SK-N-SH (cell line): ENCODE results near the gene PARD3B. TPM values are rescaled to one million over a fixed set of nuclear protein-coding genes. Genes with fewer than 3 reads are reported as not detected.

Experiments
- CTCF ChIA-PET: fragments of 300-600, 350-600 bp; formaldehyde crosslinking; extraction: SDS; loops from one replicate; lab custom pipeline; 2021; lab: Yijun Ruan, JAX
- POLR2A ChIA-PET: fragments of 350-600 bp; sonication (Branson Sonifier 250); formaldehyde crosslinking; extraction: SDS; loops from one replicate; lab custom pipeline; 2020; ENCODE audit warnings: antibody characterized with exemption, inconsistent platforms; lab: Yijun Ruan, JAX
- DNase-seq: peaks from one replicate; pipeline ENCODE4 v3.0.0; 2012
- H2AFZ ChIP-seq: fragments of 200-600 bp; sonication (generic); 2 replicates; pipeline ENCODE4 v1.8.1; 2016; ENCODE audit warnings: antibody characterized with exemption, mild to moderate bottlenecking, low read depth
- H3F3A ChIP-seq: fragments of 200-600 bp; sonication (generic); replicated peaks from 2 replicates; pipeline ENCODE3; 2016; ENCODE audit warnings: antibody characterized with exemption, mild to moderate bottlenecking; ENCODE audit not compliant: insufficient read depth
- H3K27ac ChIP-seq, 2 experiments: fragments of 200-500 bp in 1 of 2; fragments of 200-600 bp in 1 of 2; sonication (Bioruptor generic) in 1 of 2; sonication (generic), shearing (Covaris generic) in 1 of 2; 2 replicates each; pipeline versions ENCODE4 v1.5.1 to v1.6.1; 2014 to 2016; ENCODE audit warnings: low read depth in 2 of 2, inconsistent platforms in 1 of 2, low read length in 1 of 2, mild to moderate bottlenecking in 1 of 2, mixed read lengths in 1 of 2
- H3K27me3 ChIP-seq: fragments of 200-600 bp; sonication (generic), shearing (Covaris generic); 2 replicates; pipeline ENCODE4 v1.6.1; 2016; ENCODE audit warnings: mixed run types; ENCODE audit not compliant: insufficient read depth
- H3K36me3 ChIP-seq, 2 experiments: fragments of 200-500 bp in 1 of 2; fragments of 200-600 bp in 1 of 2; sonication (Bioruptor generic) in 1 of 2; sonication (generic) in 1 of 2; replicated peaks in 1 of 2; 2 replicates each; pipeline versions ENCODE3 to v1.5.1; 2014 to 2016; ENCODE audit warnings: low read length in 1 of 2, mild to moderate bottlenecking in 1 of 2; ENCODE audit not compliant: insufficient read depth in 2 of 2, control insufficient read depth in 1 of 2
- H3K4me1 ChIP-seq, 2 experiments: fragments of 200-500 bp in 1 of 2; fragments of 200-600 bp in 1 of 2; sonication (Bioruptor generic) in 1 of 2; sonication (generic), shearing (Covaris generic) in 1 of 2; 2 replicates each; pipeline versions ENCODE4 v1.5.1 to v1.6.1; 2014 to 2016; ENCODE audit warnings: low read depth in 1 of 2, low read length in 1 of 2, mixed run types in 1 of 2; ENCODE audit not compliant: insufficient read depth in 2 of 2, control insufficient read depth in 1 of 2
- H3K4me2 ChIP-seq: fragments of 200-600 bp; sonication (generic), shearing (Covaris generic); 2 replicates; pipeline ENCODE4 v1.6.1; 2017; ENCODE audit warnings: mixed run types
- H3K4me3 ChIP-seq, 2 experiments: fragments of 200-500 bp in 1 of 2; fragments of 200-600 bp in 1 of 2; sonication (Bioruptor generic) in 1 of 2; sonication (generic), shearing (Covaris generic) in 1 of 2; 2 replicates each; pipeline versions ENCODE4 v1.5.1 to v1.8.1; 2014 to 2016; ENCODE audit warnings: low read depth in 2 of 2, inconsistent platforms in 1 of 2, low read length in 1 of 2, mild to moderate bottlenecking in 1 of 2, mixed read lengths in 1 of 2, moderate library complexity in 1 of 2
- H3K79me2 ChIP-seq: fragments of 200-600 bp; sonication (generic); 2 replicates; pipeline ENCODE4 v1.8.1; 2017; ENCODE audit warnings: mild to moderate bottlenecking; ENCODE audit not compliant: insufficient read depth
- H3K9ac ChIP-seq: fragments of 200-600 bp; sonication (generic); 2 replicates; pipeline ENCODE4 v1.6.1; 2017; ENCODE audit warnings: mixed run types
- H3K9me2 ChIP-seq: fragments of 200-600 bp; sonication (generic); 2 replicates; pipeline ENCODE4 v1.6.1; 2017; ENCODE audit warnings: mixed run types
- H3K9me3 ChIP-seq: fragments of 200-600 bp; sonication (generic); 2 replicates; pipeline ENCODE4 v1.6.1; 2017; ENCODE audit warnings: mixed run types, mild to moderate bottlenecking, moderate library complexity
- H4K20me1 ChIP-seq: fragments of 200-600 bp; sonication (generic); 2 replicates; pipeline ENCODE4 v1.6.1; 2017; ENCODE audit warnings: mild to moderate bottlenecking, mixed run types; ENCODE audit not compliant: insufficient read depth
- ELF1 ChIP-seq: IDR thresholded peaks from 2 replicates; pipeline ENCODE4 v1.4.0; 2012
- EP300 ChIP-seq, 2 experiments: IDR thresholded peaks; 2 replicates each; pipeline versions ENCODE4 v1.4.0 to v1.6.1; 2012; ENCODE audit warnings: borderline replicate concordance in 1 of 2, low read depth in 1 of 2, low read length in 1 of 2
- FOSL2 ChIP-seq: IDR thresholded peaks from 2 replicates; pipeline ENCODE4 v1.4.0; 2012; ENCODE audit warnings: low read depth, mild to moderate bottlenecking, moderate library complexity, borderline replicate concordance
- FOXM1 ChIP-seq: IDR thresholded peaks from 2 replicates; pipeline ENCODE4 v1.4.0; 2012; ENCODE audit warnings: low read depth, mild to moderate bottlenecking
- MXI1 ChIP-seq: IDR thresholded peaks from 2 replicates; pipeline ENCODE4 v1.6.1; 2012; ENCODE audit warnings: mild to moderate bottlenecking, low read depth, low read length, improper control_type of control experiment
- NRF1 ChIP-seq: IDR thresholded peaks from 2 replicates; pipeline ENCODE4 v1.6.1; 2012; ENCODE audit warnings: low read depth, mild to moderate bottlenecking, low read length
- POLR2AphosphoS5 ChIP-seq: IDR thresholded peaks from 2 replicates; pipeline ENCODE4 v1.6.1; 2012; ENCODE audit warnings: low read depth, low read length
- RAD21 ChIP-seq: IDR thresholded peaks from 2 replicates; pipeline ENCODE4 v1.6.1; 2012; ENCODE audit warnings: mild to moderate bottlenecking, low read length
- RCOR1 ChIP-seq: fragments of 150-350 bp; IDR thresholded peaks from 2 replicates; pipeline ENCODE4 v1.6.1; 2017; ENCODE audit warnings: antibody characterized with exemption, low read length
- SIN3A ChIP-seq: IDR thresholded peaks from 2 replicates; pipeline ENCODE4 v1.6.1; 2012; ENCODE audit warnings: low read depth, mild to moderate bottlenecking, low read length, moderate library complexity, borderline replicate concordance
- TCF12 ChIP-seq: IDR thresholded peaks from 2 replicates; pipeline ENCODE4 v1.4.0; 2012
- WGBS: methylation state at CpG from one replicate; pipeline ENCODE4 v1.1.6; 2017; ENCODE audit warnings: low lambda C conversion rate; 5-methylcytosine and 5-hydroxymethylcytosine counted together
- polyA plus RNA-seq, 3 experiments: library from polyadenylated mRNA; depleted of rRNA; stranded (reverse); fragments of >200 nt; gene quantifications; 2 replicates each; pipeline ENCODE4 v1.2.3, GENCODE V29; 2012
- TF ChIP-seq, protein P1 (sequence below): IDR thresholded peaks from 2 replicates; pipeline ENCODE4 v1.4.0; 2012; ENCODE audit warnings: low read depth, borderline replicate concordance
- TF ChIP-seq, protein P2 (sequence below): IDR thresholded peaks from 2 replicates; pipeline ENCODE4; 2012
- TF ChIP-seq, protein P3 (sequence below): IDR thresholded peaks from 2 replicates; pipeline ENCODE4 v1.4.0; 2012; ENCODE audit warnings: low read depth
- TF ChIP-seq, protein P4 (sequence below): fragments of 150-350 bp; IDR thresholded peaks from 2 replicates; pipeline ENCODE4 v1.6.1; 2017; ENCODE audit warnings: antibody characterized with exemption, low read length, low read depth, borderline replicate concordance
- TF ChIP-seq, protein P5 (sequence below): fragments of 200-600 bp; sonication (generic); IDR thresholded peaks from 2 replicates; pipeline ENCODE4 v1.6.1; 2017; ENCODE audit warnings: antibody characterized with exemption, mild to moderate bottlenecking, moderate library complexity

PARD3B gene
- polyA plus RNA-seq, 1 of the 3 experiments (the other 2 are of a cell fraction), result 0.87 TPM

DNA sequence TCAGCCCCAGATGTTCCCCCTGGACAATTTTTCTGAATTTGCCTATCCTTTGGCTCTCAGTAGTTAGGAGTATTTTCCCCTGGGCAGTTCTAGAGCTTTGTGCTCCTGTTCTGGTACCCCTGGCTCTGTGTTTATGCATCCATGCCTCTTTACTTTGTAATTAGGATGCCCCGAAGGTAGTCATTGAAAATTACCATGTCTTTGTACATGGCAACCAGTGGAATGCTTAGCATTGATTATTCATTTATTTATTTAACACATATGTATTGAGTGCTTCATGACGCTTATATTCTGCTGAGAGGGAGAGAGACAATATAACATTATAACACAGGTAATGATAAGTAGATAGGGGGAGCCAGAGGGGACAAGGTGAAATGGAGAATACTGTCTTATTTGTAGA lies 346.5 kb downstream of the PARD3B start (continued):
- TF ChIP-seq POLR2AphosphoS5, result no peak

DNA sequence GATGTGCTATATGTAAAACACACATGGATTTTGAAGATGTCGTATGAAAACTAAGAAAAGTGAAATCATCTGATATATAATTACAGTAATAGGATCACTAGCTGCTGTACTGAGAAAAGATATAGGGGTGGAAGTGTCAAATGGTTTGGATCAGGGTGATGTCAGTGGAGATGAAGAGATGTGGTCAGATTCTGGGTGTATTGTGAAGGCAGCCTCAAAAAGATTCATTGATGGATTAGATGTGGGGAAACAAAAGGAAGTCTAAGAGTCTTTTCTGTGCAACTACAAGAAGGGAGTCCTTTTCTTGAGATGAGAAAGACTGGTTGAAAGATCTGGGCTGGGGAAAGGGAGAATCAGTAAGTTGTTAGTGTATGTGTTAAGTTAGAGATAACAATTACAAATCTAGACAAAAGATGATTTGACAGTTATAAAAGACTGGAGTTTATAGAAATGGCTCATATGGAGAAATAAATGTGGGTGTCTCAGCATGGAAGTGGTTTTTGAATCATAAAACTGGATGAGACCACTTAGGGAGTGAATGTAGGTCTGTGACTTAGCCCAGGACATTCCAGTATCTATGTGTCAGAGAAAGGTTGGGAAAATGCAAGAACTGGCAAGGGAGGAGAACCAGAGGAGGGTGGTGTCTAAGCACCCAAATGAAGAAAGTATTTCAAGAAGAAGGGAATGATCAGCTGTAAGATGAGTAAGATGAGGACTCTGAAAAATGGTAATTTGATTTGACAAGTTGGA lies 347.4 kb downstream of the PARD3B start:
- Histone ChIP-seq H3K9me2 (no peaks in the 10 kb centered on the region), H3F3A (peaks cover 12% of the 10 kb centered on the region), H3K27me3 (no peaks in the 10 kb centered on the region), H3K4me1 (peaks cover 0 to 5% of the 10 kb centered on the region in 2 experiments; a peak in 2 of 4 replicates), H3K36me3 (no peaks in the 10 kb centered on the region), H3K9ac (no peak overlapping the region), H3K27ac (peak overlapping the region in 1 of 2 experiments; percentile 34; a peak in 2 of 4 replicates), H3K4me3 (no peak overlapping the region), H3K79me2 (no peaks in the 10 kb centered on the region), H3K9me3 (no peaks in the 10 kb centered on the region), H3K4me2 (no peak overlapping the region), H4K20me1 (no peaks in the 10 kb centered on the region), H2AFZ (no peak overlapping the region; the same call in 1 of the 2 replicates)
- DNase-seq, result no peak
- 87% methylated on average over 1 of the region's 1 CpG for WGBS
- ChIA-PET POLR2A (no interaction called here), CTCF (interaction anchor here (0.6 to 1.5 kb wide), 2 partner anchors 11 to 1687 kb away, joined by 3 to 4 read pairs; no protein-coding TSS in a partner anchor)
- TF ChIP-seq EP300 (IDR thresholded peaks at IDR 0.05; ENCODE audit: borderline replicate concordance in 1 of 2, low read depth in 1 of 2, low read length in 1 of 2) (no peak), FOXM1 (no peak), SIN3A (no peak), MXI1 (no peak), ELF1 (no peak), RAD21 (no peak), NRF1 (no peak), TCF12 (peak; percentile 34), RCOR1 (no peak), FOSL2 (peak; percentile 4; the same call in 1 of the 2 replicates)
- TF ChIP-seq, protein P1, sequence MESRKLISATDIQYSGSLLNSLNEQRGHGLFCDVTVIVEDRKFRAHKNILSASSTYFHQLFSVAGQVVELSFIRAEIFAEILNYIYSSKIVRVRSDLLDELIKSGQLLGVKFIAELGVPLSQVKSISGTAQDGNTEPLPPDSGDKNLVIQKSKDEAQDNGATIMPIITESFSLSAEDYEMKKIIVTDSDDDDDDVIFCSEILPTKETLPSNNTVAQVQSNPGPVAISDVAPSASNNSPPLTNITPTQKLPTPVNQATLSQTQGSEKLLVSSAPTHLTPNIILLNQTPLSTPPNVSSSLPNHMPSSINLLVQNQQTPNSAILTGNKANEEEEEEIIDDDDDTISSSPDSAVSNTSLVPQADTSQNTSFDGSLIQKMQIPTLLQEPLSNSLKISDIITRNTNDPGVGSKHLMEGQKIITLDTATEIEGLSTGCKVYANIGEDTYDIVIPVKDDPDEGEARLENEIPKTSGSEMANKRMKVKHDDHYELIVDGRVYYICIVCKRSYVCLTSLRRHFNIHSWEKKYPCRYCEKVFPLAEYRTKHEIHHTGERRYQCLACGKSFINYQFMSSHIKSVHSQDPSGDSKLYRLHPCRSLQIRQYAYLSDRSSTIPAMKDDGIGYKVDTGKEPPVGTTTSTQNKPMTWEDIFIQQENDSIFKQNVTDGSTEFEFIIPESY, result no peak
- TF ChIP-seq, protein P2, sequence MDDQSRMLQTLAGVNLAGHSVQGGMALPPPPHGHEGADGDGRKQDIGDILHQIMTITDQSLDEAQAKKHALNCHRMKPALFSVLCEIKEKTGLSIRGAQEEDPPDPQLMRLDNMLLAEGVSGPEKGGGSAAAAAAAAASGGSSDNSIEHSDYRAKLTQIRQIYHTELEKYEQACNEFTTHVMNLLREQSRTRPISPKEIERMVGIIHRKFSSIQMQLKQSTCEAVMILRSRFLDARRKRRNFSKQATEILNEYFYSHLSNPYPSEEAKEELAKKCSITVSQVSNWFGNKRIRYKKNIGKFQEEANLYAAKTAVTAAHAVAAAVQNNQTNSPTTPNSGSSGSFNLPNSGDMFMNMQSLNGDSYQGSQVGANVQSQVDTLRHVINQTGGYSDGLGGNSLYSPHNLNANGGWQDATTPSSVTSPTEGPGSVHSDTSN, result peak; percentile 68
- TF ChIP-seq, protein P3, sequence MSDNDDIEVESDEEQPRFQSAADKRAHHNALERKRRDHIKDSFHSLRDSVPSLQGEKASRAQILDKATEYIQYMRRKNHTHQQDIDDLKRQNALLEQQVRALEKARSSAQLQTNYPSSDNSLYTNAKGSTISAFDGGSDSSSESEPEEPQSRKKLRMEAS, result no peak
- TF ChIP-seq, protein P4, sequence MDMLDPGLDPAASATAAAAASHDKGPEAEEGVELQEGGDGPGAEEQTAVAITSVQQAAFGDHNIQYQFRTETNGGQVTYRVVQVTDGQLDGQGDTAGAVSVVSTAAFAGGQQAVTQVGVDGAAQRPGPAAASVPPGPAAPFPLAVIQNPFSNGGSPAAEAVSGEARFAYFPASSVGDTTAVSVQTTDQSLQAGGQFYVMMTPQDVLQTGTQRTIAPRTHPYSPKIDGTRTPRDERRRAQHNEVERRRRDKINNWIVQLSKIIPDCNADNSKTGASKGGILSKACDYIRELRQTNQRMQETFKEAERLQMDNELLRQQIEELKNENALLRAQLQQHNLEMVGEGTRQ, result no peak
- TF ChIP-seq, protein P5, sequence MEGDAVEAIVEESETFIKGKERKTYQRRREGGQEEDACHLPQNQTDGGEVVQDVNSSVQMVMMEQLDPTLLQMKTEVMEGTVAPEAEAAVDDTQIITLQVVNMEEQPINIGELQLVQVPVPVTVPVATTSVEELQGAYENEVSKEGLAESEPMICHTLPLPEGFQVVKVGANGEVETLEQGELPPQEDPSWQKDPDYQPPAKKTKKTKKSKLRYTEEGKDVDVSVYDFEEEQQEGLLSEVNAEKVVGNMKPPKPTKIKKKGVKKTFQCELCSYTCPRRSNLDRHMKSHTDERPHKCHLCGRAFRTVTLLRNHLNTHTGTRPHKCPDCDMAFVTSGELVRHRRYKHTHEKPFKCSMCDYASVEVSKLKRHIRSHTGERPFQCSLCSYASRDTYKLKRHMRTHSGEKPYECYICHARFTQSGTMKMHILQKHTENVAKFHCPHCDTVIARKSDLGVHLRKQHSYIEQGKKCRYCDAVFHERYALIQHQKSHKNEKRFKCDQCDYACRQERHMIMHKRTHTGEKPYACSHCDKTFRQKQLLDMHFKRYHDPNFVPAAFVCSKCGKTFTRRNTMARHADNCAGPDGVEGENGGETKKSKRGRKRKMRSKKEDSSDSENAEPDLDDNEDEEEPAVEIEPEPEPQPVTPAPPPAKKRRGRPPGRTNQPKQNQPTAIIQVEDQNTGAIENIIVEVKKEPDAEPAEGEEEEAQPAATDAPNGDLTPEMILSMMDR, result no peak
